Heart left ventricle (tissue), 13 donors: Measurements from ENCODE around the gene APOBEC4.
A peak's percentile ranks its signal among the peaks of the same experiment; 100 is the strongest.

ENCODE experiments used
- POLR2A ChIP-seq, 2 donors: fragments of 450-650 bp; IDR thresholded peaks; one replicate each; pipeline ENCODE4 v1.6.1; 2017; ENCODE audit warnings: antibody characterized with exemption in 2 of 2, mild to moderate bottlenecking in 2 of 2, moderate library complexity in 2 of 2
- TF ChIP-seq, protein P1 (sequence below), 12 donors: fragments of 200-600 bp; sonication (generic) in 4 of 12; IDR thresholded peaks; one replicate each; pipeline versions ENCODE4 v1.5.0 to v1.8.0; 2018 to 2022; ENCODE audit warnings: antibody characterized with exemption in 12 of 12, mild to moderate bottlenecking in 5 of 12
- donor health status: ischemic (EF 13 %, LVEDD 7.1; RV severe dilation, severe dysfunction).
- donor health status: DM: no; HTN: yes; CAD: no.
- donor health status: DM: no; HTN: no; CAD: no.
- donor health status: ischemic (EF 25% LVEDD 6.9; RV normal size, moderate dysfunction).
- donor health status: ischemic (EF 25% LVEDD 5.7; RV mildly dilated, moderate dysfunction).
- donor health status: ischemic (EF 35%, LVEDD 5.7; RV mildly dilated, moderate dysfunction).
- donor health status: nonischemic (EF 11% LVEDD 7.7; RV severe dilation, severe dysfunction).
- donor health status: DM: yes; HTN: yes; CAD: no.
- donor health status: PGD.
- donor health status: ischemic (EF 29% LVEDD 5.4; RV normal size, mild dysfunction).
- donor health status: nonischemic (EF 23%, LVEDD 6.1; RV moderate dilation, normal function).

DNA sequence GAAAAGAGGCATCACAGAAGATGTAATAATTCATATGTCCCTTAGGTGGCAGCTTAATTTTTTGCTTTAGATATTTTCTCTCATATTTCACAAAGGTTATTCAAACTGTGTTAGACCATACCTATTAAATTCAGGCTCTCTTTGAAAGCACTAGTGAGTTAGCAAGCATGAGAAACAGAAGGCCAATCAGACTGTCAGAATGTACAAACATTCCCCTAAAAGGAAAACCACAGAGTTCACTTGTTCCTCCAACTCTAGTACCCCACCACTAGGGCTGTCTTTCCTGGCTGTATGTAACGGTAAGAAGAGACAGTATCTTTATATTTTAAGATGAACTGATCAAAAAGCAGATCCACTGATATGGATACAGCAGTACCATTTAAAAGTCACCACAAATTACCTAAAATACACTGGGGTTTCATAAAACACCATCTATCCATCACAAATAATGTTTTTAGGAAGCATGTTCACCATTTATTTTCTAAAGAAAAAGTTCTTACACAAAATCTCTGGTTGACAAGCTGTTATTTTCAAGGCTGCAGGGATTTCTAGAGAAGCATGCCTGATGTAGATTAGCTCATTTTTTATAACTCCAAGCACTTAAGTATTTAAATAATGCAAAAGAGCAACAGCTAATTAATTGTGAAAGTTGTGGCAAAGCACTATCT is 19.3 kb downstream of the APOBEC4 start:
- TF ChIP-seq, protein P1, sequence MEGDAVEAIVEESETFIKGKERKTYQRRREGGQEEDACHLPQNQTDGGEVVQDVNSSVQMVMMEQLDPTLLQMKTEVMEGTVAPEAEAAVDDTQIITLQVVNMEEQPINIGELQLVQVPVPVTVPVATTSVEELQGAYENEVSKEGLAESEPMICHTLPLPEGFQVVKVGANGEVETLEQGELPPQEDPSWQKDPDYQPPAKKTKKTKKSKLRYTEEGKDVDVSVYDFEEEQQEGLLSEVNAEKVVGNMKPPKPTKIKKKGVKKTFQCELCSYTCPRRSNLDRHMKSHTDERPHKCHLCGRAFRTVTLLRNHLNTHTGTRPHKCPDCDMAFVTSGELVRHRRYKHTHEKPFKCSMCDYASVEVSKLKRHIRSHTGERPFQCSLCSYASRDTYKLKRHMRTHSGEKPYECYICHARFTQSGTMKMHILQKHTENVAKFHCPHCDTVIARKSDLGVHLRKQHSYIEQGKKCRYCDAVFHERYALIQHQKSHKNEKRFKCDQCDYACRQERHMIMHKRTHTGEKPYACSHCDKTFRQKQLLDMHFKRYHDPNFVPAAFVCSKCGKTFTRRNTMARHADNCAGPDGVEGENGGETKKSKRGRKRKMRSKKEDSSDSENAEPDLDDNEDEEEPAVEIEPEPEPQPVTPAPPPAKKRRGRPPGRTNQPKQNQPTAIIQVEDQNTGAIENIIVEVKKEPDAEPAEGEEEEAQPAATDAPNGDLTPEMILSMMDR (IDR thresholded peaks at IDR 0.05), result peak in 10 of 12 donors; percentile 29 to 62 (median 53)
- peak in 1 of 2 donors; percentile 23 for TF ChIP-seq POLR2A (IDR thresholded peaks at IDR 0.05)
